H1 (cell line): ENCODE results near the gene COL6A3. TPM values are rescaled to one million over a fixed set of nuclear protein-coding genes. Genes with fewer than 3 reads are reported as not detected.

ENCODE experiments used
- BCL11A ChIP-seq, 2 experiments: IDR thresholded peaks; one replicate each; pipeline ENCODE4 v1.6.1; 2011; ENCODE audit warnings: low read depth in 2 of 2, low read length in 2 of 2, mild to moderate bottlenecking in 2 of 2
- CHD7 ChIP-seq: fragments of 300-600 bp; sonication (generic); IDR thresholded peaks from 2 replicates; pipeline ENCODE4 v1.7.1; 2012; ENCODE audit warnings: low read length, moderate library complexity, mild to moderate bottlenecking, inconsistent platforms; ENCODE audit not compliant: insufficient replicate concordance
- CREB1 ChIP-seq: IDR thresholded peaks from 2 replicates; pipeline ENCODE4 v1.6.1; 2012; ENCODE audit warnings: inconsistent platforms
- E2F6 ChIP-seq: IDR thresholded peaks from 2 replicates; pipeline ENCODE4 v1.6.1; 2012; ENCODE audit warnings: inconsistent platforms
- FOSL1 ChIP-seq: IDR thresholded peaks from 2 replicates; pipeline ENCODE4 v1.6.1; 2011; ENCODE audit warnings: mild to moderate bottlenecking, low read depth, low read length, moderate library complexity; ENCODE audit not compliant: insufficient read depth
- GABPA ChIP-seq: IDR thresholded peaks from 2 replicates; pipeline ENCODE4 v1.6.1; 2011; ENCODE audit warnings: mild to moderate bottlenecking, low read length, moderate library complexity, borderline replicate concordance; ENCODE audit not compliant: insufficient read depth
- KDM4A ChIP-seq: IDR thresholded peaks from one replicate; pipeline ENCODE4 v1.7.1; 2012; ENCODE audit warnings: low read depth, mild to moderate bottlenecking, moderate library complexity, low read length, inconsistent platforms; ENCODE audit not compliant: severe bottlenecking
- KDM5A ChIP-seq: fragments of 200-600 bp; IDR thresholded peaks from 2 replicates; pipeline ENCODE4 v1.7.1; 2012; ENCODE audit warnings: mild to moderate bottlenecking, low read length, inconsistent platforms, mixed read lengths
- POLR2AphosphoS5 ChIP-seq: IDR thresholded peaks from 2 replicates; pipeline ENCODE4 v1.6.1; 2011; ENCODE audit warnings: low read depth, low read length
- TAF7 ChIP-seq: optimal IDR thresholded peaks from 2 replicates; pipeline ENCODE3; 2011; ENCODE audit warnings: low read depth, mild to moderate bottlenecking, inconsistent platforms, low read length, moderate library complexity, borderline replicate concordance
- polyA plus RNA-seq, 7 experiments: library from polyadenylated mRNA; depleted of rRNA in 3 of 7; stranded (reverse) in 5 of 7; unstranded in 2 of 7; fragments of >200 nt in 5 of 7; fragments of 200-250 nt in 2 of 7; gene quantifications; 1 replicate in 5 of 7; 2 replicates in 1 of 7; 4 replicates in 1 of 7; pipeline versions ENCODE4 v1.2.1 to v1.2.3, GENCODE V29; 2011 to 2013; ENCODE audit warnings: missing spikeins in 2 of 7, mixed read lengths in 2 of 7
- total RNA-seq: library from RNA; stranded (reverse); fragmentation: NEBNext Ultra II Directional; extraction: Animal tissue kit (Norgen Biotek cat#: 25700); gene quantifications from 2 replicates; pipeline ENCODE4 v1.2.1, GENCODE V29; 2021

Gene COL6A3
- total and polyA plus RNA-seq, 2 of the 8 experiments (the other 6 are each of a cell fraction or from before 2014, with no cell fraction given), result 1.2 to 3.4 TPM

- TF ChIP-seq CHD7, result no peak
- no peak for TF ChIP-seq TAF7
- no peak for TF ChIP-seq E2F6
- no peak for TF ChIP-seq KDM5A
- no peak for TF ChIP-seq CREB1
- TF ChIP-seq POLR2AphosphoS5, result no peak
- TF ChIP-seq FOSL1, result no peak
- TF ChIP-seq GABPA, result no peak
- no peak for TF ChIP-seq KDM4A
- TF ChIP-seq BCL11A (IDR thresholded peaks at IDR 0.05; ENCODE audit: low read depth in 2 of 2, low read length in 2 of 2), result no peak
Measured at GRCh38 chr2:237361194-237362004, 52.6 kb downstream of the COL6A3 start (continued).
